ENCODE results near the gene MORF4L1.
"Not testable (repeated sequence)": the region's sequence is repeated elsewhere in the genome, so short reads cannot be mapped to it uniquely, and the experiment has no call there.

The MORF4L1 gene

GRCh38 chr15:78872155-78872971 lies at the start of gene MORF4L1:
Gene MORF4L1, plus strand, starts transcription at chr15:78872890. Its CDS starts 128 bp downstream, at chr15:78873018.
- DNase-seq (ENCODE audit: low read depth, low spot score), result peak; percentile 90

DNA sequence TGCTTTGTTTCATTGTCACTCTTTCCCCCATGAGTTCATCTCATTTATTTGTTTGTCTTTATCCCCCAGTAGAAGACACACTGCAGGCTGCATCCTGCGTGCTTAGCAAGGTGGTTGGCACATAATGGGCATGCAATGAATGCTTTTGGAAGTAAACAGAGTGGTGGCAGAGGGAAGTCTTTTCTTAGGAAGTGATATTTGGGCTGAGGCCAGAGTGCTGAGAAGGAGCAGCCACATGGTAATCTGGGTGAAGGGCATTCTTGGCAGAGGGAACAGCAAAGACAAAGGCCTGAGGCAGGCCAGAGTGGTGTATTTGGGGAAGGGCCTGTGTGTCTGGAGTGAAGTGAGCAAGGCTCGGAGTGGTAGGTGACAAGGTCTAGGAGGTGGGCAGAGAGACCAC lies 43.8 kb upstream of the MORF4L1 start:
- DNase-seq (ENCODE audit: low read depth, low spot score), result no peak

DNA sequence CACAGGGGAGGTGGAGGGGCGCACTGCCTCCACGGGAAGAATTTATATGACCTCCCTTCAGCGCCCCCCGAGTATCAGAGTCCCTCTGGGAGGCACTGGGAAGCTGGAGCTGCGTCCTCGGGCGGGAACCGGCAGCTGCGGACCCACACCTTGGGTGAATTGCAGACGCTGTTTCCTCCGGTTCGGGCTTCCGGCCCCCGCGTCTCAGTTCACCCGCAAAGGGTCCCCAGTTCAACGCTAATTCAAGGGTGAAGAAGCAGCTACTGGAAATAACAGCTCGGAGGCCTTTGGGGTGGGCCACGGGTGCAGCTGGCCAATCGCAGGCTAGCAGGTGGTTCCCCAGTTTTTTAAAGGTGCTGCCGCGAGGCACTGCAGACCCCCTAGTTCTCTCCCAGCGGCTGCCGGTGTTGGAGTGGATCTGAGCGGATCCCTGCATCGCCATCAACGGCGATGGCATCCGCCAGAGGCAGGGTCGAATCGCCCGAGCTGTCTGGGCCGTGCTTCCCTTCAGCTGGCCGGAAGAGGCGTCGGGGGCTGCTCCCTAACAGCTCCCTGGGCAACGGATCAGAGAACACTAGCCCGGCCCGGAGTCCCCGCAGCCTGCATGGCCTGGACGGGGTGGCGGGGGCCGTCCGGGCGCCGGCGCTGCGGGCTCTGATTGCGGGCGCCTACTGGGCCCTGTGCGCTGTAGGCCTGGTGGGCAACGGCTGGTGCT lies 42.0 kb upstream of the MORF4L1 start:
- DNase-seq (ENCODE audit: low read depth, low spot score), result no peak

- no peak for DNase-seq (ENCODE audit: low read depth, low spot score)
Observed at GRCh38 chr15:78831229-78832207, 41.2 kb upstream of the MORF4L1 start.

DNA sequence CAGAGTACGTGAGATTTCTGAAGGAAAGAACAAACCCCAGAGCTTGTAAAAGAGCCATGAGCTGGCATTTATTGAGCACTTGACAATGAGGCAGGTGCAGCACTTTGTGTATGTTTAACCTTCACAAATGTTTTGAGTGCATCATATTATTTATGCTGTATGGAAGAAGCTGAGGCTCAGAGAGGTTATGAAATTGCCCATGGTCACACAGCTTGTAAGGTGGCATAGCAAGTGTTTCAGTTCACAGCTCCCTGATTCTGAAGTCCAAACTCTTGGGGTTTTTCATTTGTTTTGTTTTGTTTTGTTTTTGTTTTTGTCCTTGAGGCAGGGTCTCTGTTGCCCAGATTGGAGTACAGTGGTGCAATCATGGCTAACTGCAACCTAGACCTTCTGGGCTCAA lies 36.4 kb upstream of the MORF4L1 start:
- no peak for DNase-seq (ENCODE audit: low read depth, low spot score)

GRCh38 chr15:78837131-78837530 lies 35.6 kb upstream of the MORF4L1 start:
- no peak for DNase-seq (ENCODE audit: low read depth, low spot score)

DNA sequence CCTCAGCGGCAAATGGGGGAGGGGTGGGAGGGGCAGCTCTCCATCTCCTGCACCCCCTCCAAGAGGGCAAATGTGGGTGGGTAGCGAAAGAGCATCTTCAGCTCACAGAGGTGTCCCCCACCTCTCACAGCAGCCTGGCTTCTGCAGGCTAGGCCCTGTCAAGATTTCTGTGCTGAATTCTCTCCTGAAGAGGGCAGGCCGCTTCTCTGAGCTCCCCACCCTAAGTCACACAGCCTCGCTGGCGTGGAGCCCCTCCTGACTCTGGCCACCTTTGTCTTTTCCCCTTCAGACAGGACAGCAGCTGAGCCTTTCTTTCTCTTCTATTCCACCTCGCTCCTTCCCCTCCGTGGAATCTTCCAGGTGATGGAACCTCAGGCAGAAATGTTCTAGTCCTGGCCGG lies 35.1 kb upstream of the MORF4L1 start:
- no peak for DNase-seq (ENCODE audit: low read depth, low spot score)

DNA sequence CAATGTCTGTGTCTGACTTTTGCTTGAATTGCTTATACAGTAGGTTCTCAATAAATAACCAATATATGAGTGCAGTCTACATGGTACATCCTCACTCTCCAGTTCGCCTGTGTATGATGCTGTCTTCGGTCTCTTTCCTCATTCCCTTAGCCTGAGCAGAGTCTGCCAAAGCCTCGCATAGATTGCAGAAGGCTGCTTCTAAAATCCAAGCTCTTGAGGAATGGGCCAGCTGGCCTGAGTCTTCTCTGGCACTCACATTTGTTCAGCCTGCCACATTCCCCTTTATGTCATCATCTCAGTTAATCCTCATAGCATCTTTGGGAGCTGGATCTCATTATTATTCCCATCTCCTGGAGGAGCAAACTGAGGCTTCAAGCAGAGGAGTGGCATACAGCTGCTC lies 34.2 kb upstream of the MORF4L1 start:
- DNase-seq (ENCODE audit: low read depth, low spot score), result no peak

DNA sequence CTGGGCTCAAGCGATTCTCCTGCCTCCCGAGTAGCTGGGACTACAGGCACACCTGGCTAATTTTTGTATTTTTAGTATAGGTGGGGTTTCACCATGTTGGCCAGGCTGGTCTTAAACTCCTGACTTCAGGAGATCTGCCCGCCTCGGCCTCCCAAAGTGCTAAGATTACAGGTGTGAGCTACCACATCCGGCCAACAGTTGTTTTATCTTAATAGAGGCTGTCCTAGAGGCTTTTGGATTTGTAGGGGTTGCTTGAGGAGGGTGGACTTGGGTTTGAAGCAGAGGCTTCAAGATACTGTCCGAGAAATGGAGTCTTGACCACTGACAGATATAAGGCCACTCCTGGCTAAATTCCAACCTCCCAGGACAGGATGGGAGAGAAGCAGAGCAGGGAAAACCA lies 33.5 kb upstream of the MORF4L1 start:
- not testable (repeated sequence) for DNase-seq (ENCODE audit: low read depth, low spot score)

- no peak for DNase-seq (ENCODE audit: low read depth, low spot score)
Observed at GRCh38 chr15:78840661-78841375, 31.9 kb upstream of the MORF4L1 start.

GRCh38 chr15:78841376-78841706 lies 31.3 kb upstream of the MORF4L1 start:
- no peak for DNase-seq (ENCODE audit: low read depth, low spot score)

DNA sequence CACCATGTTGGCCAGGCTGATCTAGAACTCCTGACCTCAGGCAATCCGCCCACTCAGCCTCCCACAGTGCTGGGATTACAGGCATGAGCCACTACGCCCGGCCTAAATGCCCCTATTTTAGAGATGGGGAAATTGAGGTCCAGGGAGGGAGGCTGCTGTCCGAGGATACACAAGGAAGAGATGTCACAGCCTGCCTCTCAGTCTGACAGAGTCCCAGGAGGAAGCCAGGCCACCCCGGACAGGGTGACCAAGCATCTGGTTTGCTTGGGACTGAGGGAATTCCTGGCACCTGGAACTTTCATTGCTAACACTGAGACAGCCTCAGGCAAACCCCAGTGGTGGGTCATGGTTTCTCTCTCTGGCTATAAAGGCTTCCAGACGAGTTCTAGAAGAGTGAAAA lies 30.8 kb upstream of the MORF4L1 start:
- DNase-seq (ENCODE audit: low read depth, low spot score), result no peak

GRCh38 chr15:78842519-78842918 lies 30.2 kb upstream of the MORF4L1 start:
- DNase-seq (ENCODE audit: low read depth, low spot score), result no peak

GRCh38 chr15:78846906-78847305 lies 25.8 kb upstream of the MORF4L1 start:
- DNase-seq (ENCODE audit: low read depth, low spot score), result not testable (repeated sequence)

DNA sequence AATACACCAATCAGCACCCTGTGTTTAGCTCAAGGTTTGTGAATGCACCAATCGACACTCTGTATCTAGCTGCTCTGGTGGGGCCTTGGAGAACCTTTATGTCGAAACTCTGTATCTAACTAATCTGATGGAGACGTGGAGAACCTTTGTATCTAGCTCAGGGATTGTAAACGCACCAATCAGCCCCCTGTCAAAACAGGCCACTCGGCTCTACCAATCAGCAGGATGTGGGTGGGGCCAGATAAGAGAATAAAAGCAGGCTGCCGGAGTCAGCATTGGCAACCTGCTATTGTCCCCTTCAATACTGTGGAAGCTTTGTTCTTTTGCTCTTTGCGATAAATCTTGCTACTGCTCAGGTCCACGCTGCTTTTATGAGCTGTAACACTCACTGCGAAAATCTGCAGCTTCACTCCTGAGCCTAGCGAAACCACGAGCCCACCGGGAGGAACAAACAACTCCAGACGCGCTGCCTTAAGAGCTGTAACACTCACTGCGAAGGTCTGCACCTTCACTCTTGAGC lies 25.2 kb upstream of the MORF4L1 start:
- DNase-seq (ENCODE audit: low read depth, low spot score), result not testable (repeated sequence)

DNA sequence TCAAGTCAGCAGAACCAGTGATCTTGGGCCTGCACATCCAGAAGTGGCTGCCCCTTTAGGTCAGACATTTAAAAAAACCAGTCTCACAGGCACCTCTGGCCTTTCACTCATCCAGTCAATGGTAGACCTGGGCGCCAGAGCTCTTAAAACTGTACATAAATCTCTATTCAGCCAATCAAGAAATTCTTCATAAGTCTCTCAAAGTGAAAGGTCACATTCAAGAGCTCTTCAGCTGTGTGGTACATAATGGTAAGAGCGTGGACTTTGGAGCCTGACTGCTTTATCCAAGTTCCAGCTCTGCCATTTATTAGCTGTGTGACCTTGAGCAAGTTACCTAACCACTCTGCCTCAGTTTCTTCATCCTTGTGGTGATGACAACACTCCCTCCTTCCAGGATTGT lies 22.3 kb upstream of the MORF4L1 start:
- no peak for DNase-seq (ENCODE audit: low read depth, low spot score)

DNA sequence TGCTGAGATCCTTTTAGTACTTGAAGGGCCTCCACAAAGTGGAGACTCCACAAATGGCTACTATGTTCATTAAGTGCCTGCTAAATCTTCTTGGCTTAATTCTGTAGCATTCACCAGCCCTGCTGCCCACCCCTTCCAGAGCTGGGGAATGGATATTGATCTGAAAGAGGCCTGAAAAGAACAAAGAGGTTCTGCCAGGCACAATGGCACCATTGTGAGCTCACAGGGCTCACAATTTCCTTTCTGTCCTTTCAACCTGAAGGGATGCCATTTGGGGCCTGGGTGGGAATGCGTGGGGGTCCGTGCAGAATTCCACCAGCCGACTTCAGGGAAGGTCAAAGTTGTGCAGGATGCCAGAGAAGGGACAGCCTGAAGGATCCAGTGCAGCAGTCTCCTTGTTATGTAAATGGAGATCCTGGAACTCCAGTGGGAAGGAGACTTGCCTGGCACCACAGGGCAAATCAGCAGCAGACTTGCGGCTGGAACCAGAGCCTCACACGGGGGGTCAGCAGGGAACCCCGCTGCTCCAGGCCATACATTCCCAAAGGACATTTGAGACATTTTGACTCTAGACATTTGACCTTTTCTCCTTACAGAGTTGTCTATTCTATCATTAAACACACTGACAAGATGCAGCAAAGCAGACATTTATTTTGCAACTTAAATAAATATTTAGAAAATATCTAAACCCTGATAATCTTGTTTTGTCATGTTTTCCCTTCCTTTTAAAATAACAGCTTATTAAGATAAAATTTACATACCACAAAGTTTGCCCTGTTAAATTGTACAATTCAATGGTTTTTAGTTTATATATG lies 21.5 kb upstream of the MORF4L1 start:
- no peak for DNase-seq (ENCODE audit: low read depth, low spot score)

DNA sequence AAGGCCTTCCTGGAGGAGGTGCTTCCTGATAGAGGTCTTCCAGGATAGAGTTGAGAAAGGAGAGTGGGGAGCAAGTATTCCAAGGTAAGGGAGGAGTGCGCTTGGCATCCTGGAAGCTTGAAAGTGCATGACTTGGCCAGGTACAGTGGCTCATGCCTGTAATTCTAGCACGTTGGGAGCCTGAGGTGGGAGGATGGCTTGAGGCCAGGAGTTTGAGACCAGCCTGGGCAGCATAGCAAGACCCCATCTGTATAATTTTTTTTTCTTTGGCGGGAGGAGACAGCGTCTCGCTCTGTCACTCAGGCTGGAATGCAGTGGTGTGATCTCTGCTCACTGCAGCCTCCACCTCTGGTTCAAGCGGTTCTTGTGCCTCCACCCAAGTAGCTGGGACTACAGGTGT lies 19.2 kb upstream of the MORF4L1 start:
- no peak for DNase-seq (ENCODE audit: low read depth, low spot score)

GRCh38 chr15:78854833-78855372 lies 17.8 kb upstream of the MORF4L1 start:
- DNase-seq (ENCODE audit: low read depth, low spot score), result no peak

DNA sequence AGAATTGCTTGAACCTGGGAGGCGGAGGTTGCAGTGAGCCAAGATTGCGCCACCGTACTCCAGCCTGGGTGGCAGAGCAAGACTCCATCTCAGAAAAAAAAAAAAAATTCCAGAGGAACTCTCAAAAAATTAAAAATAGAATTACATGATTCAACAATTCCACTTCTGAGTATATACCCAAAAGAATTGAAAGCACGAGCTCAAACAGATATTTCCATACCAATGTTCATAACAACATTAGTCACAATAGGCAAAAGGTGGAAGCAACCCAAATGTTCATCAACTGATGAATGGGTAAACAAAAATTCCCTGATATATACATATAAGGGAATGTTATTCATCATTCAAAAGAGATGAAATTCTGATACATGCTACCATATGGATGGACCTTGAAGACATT lies 16.9 kb upstream of the MORF4L1 start:
- DNase-seq (ENCODE audit: low read depth, low spot score), result no peak
